Smooth muscle cell (in vitro differentiated cells): Measurements from ENCODE around the gene S100A14. TPM values are rescaled to one million over a fixed set of nuclear protein-coding genes. Genes with fewer than 3 reads are reported as not detected.
A peak's percentile ranks its signal among the peaks of the same experiment; 100 is the strongest.

Experiments
- DNase-seq: peaks from one replicate; lab custom pipeline; 2025; ENCODE audit not compliant: unreplicated experiment; lab: John Stamatoyannopoulos, UW
- H2AFZ ChIP-seq: fragments of 200-600 bp; sonication (generic); 2 replicates; pipeline ENCODE4 v1.6.0; 2016; ENCODE audit warnings: antibody characterized with exemption, low read depth, mild to moderate bottlenecking
- H3F3A ChIP-seq: fragments of 200-600 bp; sonication (generic); 2 replicates; pipeline ENCODE4 v1.6.0; 2017; ENCODE audit warnings: antibody characterized with exemption, low read depth
- H3K27ac ChIP-seq: fragments of 200-600 bp; sonication (generic); 2 replicates; pipeline ENCODE4 v1.5.1; 2016; ENCODE audit warnings: low read depth, mild to moderate bottlenecking
- H3K27me3 ChIP-seq: fragments of 200-600 bp; sonication (generic); 2 replicates; pipeline ENCODE4 v1.6.1; 2016; ENCODE audit warnings: low read depth, mild to moderate bottlenecking
- H3K36me3 ChIP-seq: fragments of 200-600 bp; sonication (generic); 2 replicates; pipeline ENCODE4 v1.5.1; 2016; ENCODE audit warnings: low read depth
- H3K4me1 ChIP-seq: fragments of 200-600 bp; sonication (generic); 2 replicates; pipeline ENCODE4 v1.5.1; 2016; ENCODE audit warnings: low read depth
- H3K4me2 ChIP-seq: fragments of 200-600 bp; sonication (generic); 2 replicates; pipeline ENCODE4 v1.6.0; 2016; ENCODE audit warnings: mild to moderate bottlenecking
- H3K4me3 ChIP-seq: fragments of 200-600 bp; sonication (generic); 2 replicates; pipeline ENCODE4 v1.5.1; 2016; ENCODE audit warnings: mild to moderate bottlenecking
- H3K79me2 ChIP-seq: fragments of 200-600 bp; sonication (generic); 2 replicates; pipeline ENCODE4 v1.6.0; 2016; ENCODE audit warnings: low read depth, mild to moderate bottlenecking
- H3K9ac ChIP-seq: fragments of 200-600 bp; sonication (generic); 2 replicates; pipeline ENCODE4 v1.6.0; 2016; ENCODE audit warnings: low read depth
- H3K9me3 ChIP-seq: fragments of 200-600 bp; sonication (generic); replicated peaks from 2 replicates; pipeline ENCODE4 v1.5.1; 2016; ENCODE audit warnings: low read depth
- H4K20me1 ChIP-seq: fragments of 200-600 bp; sonication (generic); 2 replicates; pipeline ENCODE4 v1.6.0; 2016; ENCODE audit warnings: low read depth
- WGBS: methylation state at CpG from one replicate; pipeline ENCODE4 v1.1.7; 2016; ENCODE audit warnings: low lambda C conversion rate; 5-methylcytosine and 5-hydroxymethylcytosine counted together
- polyA plus RNA-seq: library from polyadenylated mRNA; unstranded; fragments of >200 nt; fragmentation: Nextera tagmentation; extraction: Ambion mirVana; gene quantifications from 2 replicates; pipeline ENCODE4 v1.2.1, GENCODE V29; 2016
- total RNA-seq: library from RNA; depleted of rRNA; stranded (reverse); fragments of >200 nt; gene quantifications from 2 replicates; pipeline ENCODE4 v1.2.3, GENCODE V29; 2014
- TF ChIP-seq, protein P1 (sequence below): fragments of 200-600 bp; sonication (generic); IDR thresholded peaks from 2 replicates; pipeline ENCODE4 v1.5.1; 2017; ENCODE audit warnings: borderline replicate concordance, mild to moderate bottlenecking, antibody characterized with exemption; ENCODE audit not compliant: insufficient read depth, poor library complexity, severe bottlenecking

S100A14 gene
- total and polyA plus RNA-seq, 2 experiments from 2014 or later, result 11.0 to 25.1 TPM

DNA sequence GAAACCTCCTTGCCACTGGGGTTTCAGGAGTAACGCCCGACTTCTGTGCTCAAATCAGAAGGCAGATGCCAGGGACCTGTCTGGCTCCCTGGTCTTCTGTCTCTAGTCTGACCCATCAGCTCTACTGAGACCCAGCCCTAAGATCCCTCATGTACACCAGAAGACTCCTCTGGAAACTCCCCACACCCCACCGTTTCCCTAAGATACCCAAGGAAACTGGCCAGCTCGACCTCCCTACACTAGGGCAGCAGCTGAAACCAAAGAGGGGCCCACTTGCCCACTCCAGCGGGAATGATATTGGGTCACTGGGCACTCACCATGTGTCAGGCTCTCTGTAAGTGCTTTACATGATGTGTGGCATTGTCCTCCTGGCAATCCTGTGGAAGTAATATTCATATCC is 2.7 kb downstream of the S100A14 start:
- H2AFZ ChIP-seq, result peak overlapping the region; percentile 18
- peaks cover 41% of the 10 kb centered on the region for H3K4me1 ChIP-seq
- H3K4me3 ChIP-seq, result peak overlapping the region; percentile 79
- H3K79me2 ChIP-seq, result peaks cover 33% of the 10 kb centered on the region
- H3K27ac ChIP-seq, result peak overlapping the region; percentile 69
- H3K9ac ChIP-seq, result no peak overlapping the region
- no peaks in the 10 kb centered on the region for H3K36me3 ChIP-seq
- no peaks in the 10 kb centered on the region for H3K27me3 ChIP-seq
- no peaks in the 10 kb centered on the region for H4K20me1 ChIP-seq
- 86% methylated on average over 5 of the region's 5 CpGs for WGBS
- peak overlapping the region; percentile 99 for H3K4me2 ChIP-seq
- DNase-seq, result no peak
- no peaks in the 10 kb centered on the region for H3K9me3 ChIP-seq
- peaks cover 16% of the 10 kb centered on the region for H3F3A ChIP-seq
- TF ChIP-seq, protein P1, sequence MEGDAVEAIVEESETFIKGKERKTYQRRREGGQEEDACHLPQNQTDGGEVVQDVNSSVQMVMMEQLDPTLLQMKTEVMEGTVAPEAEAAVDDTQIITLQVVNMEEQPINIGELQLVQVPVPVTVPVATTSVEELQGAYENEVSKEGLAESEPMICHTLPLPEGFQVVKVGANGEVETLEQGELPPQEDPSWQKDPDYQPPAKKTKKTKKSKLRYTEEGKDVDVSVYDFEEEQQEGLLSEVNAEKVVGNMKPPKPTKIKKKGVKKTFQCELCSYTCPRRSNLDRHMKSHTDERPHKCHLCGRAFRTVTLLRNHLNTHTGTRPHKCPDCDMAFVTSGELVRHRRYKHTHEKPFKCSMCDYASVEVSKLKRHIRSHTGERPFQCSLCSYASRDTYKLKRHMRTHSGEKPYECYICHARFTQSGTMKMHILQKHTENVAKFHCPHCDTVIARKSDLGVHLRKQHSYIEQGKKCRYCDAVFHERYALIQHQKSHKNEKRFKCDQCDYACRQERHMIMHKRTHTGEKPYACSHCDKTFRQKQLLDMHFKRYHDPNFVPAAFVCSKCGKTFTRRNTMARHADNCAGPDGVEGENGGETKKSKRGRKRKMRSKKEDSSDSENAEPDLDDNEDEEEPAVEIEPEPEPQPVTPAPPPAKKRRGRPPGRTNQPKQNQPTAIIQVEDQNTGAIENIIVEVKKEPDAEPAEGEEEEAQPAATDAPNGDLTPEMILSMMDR, result no peak

DNA sequence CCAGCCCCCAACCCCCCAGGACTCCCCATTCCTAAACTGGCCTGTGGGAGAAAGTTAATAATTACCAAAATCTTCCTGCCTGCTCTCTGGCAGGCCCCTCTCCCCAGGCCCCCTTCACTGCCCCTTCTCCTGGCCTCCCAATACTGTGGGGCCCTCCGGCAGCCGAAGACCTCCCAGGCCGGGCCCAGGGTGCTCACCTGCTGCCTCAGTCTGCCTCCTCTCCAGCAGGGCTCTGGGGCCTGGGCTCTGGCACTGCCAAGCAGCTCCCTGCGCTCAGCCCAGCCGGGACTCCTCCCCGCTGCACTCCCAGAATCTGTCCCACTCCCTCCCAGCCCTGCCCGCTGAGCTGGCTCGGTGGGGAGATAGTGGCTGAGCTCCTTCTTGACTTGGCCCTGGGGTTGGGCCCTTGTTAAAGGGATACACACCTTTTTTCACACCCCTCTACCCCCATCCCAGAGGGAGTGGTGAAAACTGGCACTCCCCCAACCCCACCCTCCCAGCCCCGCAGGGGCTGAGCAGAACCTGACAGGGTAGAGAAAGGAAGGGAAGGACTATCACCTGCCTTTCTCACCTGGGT is 3.3 kb downstream of the S100A14 start, which contains the start of gene S100A16:
Gene S100A16 (minus strand): TSS at position 383 of the 577 bp plus-strand sequence. CDS start 4,986 bp downstream, outside the sequence.
- Histone ChIP-seq H3K9me3 (no peaks in the 10 kb centered on the region), H3K36me3 (no peaks in the 10 kb centered on the region), H3K4me3 (peak within 1 kb of the TSS; percentile 79), H3K9ac (peak within 1 kb of the TSS; percentile 86), H3K79me2 (peaks cover 33% of the 10 kb centered on the region), H2AFZ (peak within 1 kb of the TSS; percentile 18), H3K4me2 (peak within 1 kb of the TSS; percentile 99), H3F3A (peaks cover 16% of the 10 kb centered on the region), H3K4me1 (peaks cover 47% of the 10 kb centered on the region), H4K20me1 (no peaks in the 10 kb centered on the region), H3K27me3 (no peaks in the 10 kb centered on the region), H3K27ac (peak within 1 kb of the TSS; percentile 69)
- DNase-seq, result no peak
- 13% methylated on average over 6 of the region's 9 CpGs for WGBS
- TF ChIP-seq, protein P1, result no peak

DNA sequence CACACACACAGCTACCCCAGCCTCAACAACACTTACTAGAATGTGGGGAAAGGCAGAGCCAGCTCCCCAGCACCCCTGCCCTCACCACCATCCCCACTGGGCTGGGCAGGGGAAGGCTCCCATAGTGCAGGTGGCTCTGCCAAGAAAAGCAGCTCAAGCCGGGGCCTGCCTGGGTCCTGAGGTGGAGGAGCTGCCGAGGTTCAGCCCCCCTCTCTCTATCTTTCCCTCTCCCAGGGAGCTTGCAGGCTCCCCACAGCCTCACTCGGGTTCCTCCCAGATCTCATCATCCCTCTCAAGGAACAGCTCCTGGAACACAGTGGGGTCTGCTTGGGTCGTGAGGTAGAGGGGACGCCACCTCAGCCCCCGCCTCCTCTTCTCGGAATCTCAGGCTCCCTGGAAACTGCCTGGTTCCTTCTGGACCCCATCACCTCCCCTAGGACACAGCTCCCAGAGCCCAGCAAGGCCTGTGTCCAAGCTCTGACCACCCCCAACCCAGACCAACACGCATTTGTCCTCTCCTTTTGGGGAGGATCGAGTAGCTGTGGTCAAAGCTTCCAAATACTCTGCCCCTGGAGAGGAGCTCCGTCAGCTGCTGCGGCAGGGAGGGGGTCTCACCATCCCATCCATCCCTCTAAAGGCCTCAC is 3.9 kb downstream of the S100A14 start:
- Histone ChIP-seq H3F3A (peaks cover 16% of the 10 kb centered on the region), H3K27ac (peak overlapping the region; percentile 69), H3K4me1 (peaks cover 47% of the 10 kb centered on the region), H2AFZ (no peak overlapping the region), H3K4me2 (peak overlapping the region; percentile 99), H4K20me1 (no peaks in the 10 kb centered on the region), H3K4me3 (peak overlapping the region; percentile 79), H3K36me3 (no peaks in the 10 kb centered on the region), H3K9me3 (no peaks in the 10 kb centered on the region), H3K9ac (peak overlapping the region; percentile 86), H3K27me3 (no peaks in the 10 kb centered on the region), H3K79me2 (peaks cover 33% of the 10 kb centered on the region)
- DNase-seq, result no peak
- 61% methylated on average over 11 of the region's 11 CpGs for WGBS
- TF ChIP-seq, protein P1, result no peak

DNA sequence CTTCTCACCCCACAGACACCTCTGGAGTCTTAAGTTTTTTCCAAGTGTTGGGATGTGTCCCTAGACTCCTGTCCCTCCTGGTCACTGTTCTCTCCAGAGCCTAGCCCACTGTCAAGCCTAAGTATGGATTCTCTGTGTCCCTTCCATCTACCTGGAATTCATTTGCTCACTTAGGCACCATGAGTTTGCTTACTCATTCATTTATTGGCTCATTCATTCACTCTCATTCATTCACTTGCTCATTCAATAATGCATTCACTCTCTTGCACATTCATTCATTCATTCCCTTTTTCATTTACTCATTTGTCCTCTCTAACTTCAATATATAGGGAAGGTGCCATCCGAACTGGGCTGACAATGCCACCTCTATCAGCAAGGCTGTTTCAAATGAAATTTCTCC is 4.8 kb downstream of the S100A14 start:
- peak overlapping the region; percentile 79 for H3K4me3 ChIP-seq
- H3K79me2 ChIP-seq, result peaks cover 33% of the 10 kb centered on the region
- no peak overlapping the region for H2AFZ ChIP-seq
- DNase-seq, result no peak
- 100% methylated on average over 1 of the region's 1 CpG for WGBS
- peak overlapping the region; percentile 99 for H3K4me2 ChIP-seq
- H3K27ac ChIP-seq, result peak overlapping the region; percentile 69
- H3K36me3 ChIP-seq, result no peaks in the 10 kb centered on the region
- TF ChIP-seq, protein P1, result no peak
- no peaks in the 10 kb centered on the region for H3K27me3 ChIP-seq
- no peaks in the 10 kb centered on the region for H4K20me1 ChIP-seq
- peak overlapping the region; percentile 86 for H3K9ac ChIP-seq
- H3K4me1 ChIP-seq, result peaks cover 47% of the 10 kb centered on the region
- H3K9me3 ChIP-seq, result no peaks in the 10 kb centered on the region
- H3F3A ChIP-seq, result peaks cover 16% of the 10 kb centered on the region
